Esophagus muscularis mucosa (tissue), 4 donors: ENCODE data around the gene NKTR. TPM values are rescaled to one million over a fixed set of nuclear protein-coding genes. Genes with fewer than 3 reads are reported as not detected.
A peak's percentile ranks its signal among the peaks of the same experiment; 100 is the strongest.
"Not testable (repeated sequence)": the region's sequence is repeated elsewhere in the genome, so short reads cannot be mapped to it uniquely, and the experiment has no call there.

ENCODE experiments used
- DNase-seq: peaks from one replicate; pipeline ENCODE4 v3.0.0-alpha.2; 2017; ENCODE audit errors: extremely low spot score
- H3K27ac ChIP-seq, 4 donors: fragments of 200-600 bp; sonication (generic); replicated peaks in 1 of 4; 1 replicate in 3 of 4; 2 replicates in 1 of 4; pipeline ENCODE4 v1.5.1; 2016 to 2019; ENCODE audit warnings: mild to moderate bottlenecking in 1 of 4
- H3K27me3 ChIP-seq, 4 donors: fragments of 200-600 bp; sonication (generic); one replicate each; pipeline versions ENCODE4 v1.5.1 to v1.6.0; 2016 to 2019
- H3K36me3 ChIP-seq, 4 donors: fragments of 200-600 bp; sonication (generic); one replicate each; pipeline ENCODE4 v1.5.1; 2016 to 2019
- H3K4me1 ChIP-seq, 4 donors: fragments of 200-600 bp; sonication (generic); one replicate each; pipeline ENCODE4 v1.5.1; 2016 to 2019
- H3K4me3 ChIP-seq, 4 donors: fragments of 200-600 bp; sonication (generic); 1 replicate in 2 of 4; 2 replicates in 2 of 4; pipeline ENCODE4 v1.5.1; 2016 to 2019; ENCODE audit warnings: mild to moderate bottlenecking in 4 of 4, moderate library complexity in 1 of 4
- H3K9me3 ChIP-seq, 4 donors: fragments of 200-600 bp; sonication (generic); 1 replicate in 3 of 4; 2 replicates in 1 of 4; pipeline ENCODE4 v1.5.1; 2016 to 2019
- CTCF ChIP-seq, 3 experiments: fragments of 200-600 bp in 2 of 3; fragments of 450-650 bp in 1 of 3; sonication (generic) in 2 of 3; IDR thresholded peaks; one replicate each; pipeline ENCODE4 v1.5.1; 2017 to 2019; ENCODE audit warnings: antibody characterized with exemption in 3 of 3, mild to moderate bottlenecking in 2 of 3, moderate library complexity in 1 of 3
- EP300 ChIP-seq: sonication (generic); formaldehyde crosslinking; IDR thresholded peaks from one replicate; pipeline ENCODE4 v1.6.1; 2017; ENCODE audit warnings: antibody characterized with exemption
- POLR2A ChIP-seq: fragments of 450-650 bp; IDR thresholded peaks from one replicate; pipeline ENCODE4 v1.6.1; 2017; ENCODE audit warnings: antibody characterized with exemption, moderate library complexity, mild to moderate bottlenecking, low read depth
- POLR2AphosphoS5 ChIP-seq, 2 donors: sonication (generic); formaldehyde crosslinking; IDR thresholded peaks; one replicate each; pipeline ENCODE4 v1.6.1; 2017; ENCODE audit warnings: antibody characterized with exemption in 2 of 2
- whole genome bisulfite sequencing: methylation state at CpG from one replicate; pipeline ENCODE4 v1.1.5; 2018; 5-methylcytosine and 5-hydroxymethylcytosine counted together
- intact Hi-C: fragments of 100-400 bp; cut with DNase I; formaldehyde crosslinking; loops from one replicate; pipeline ENCODE4 v1.15.1; 2023
- total RNA-seq, 4 donors: library from RNA; depleted of rRNA; stranded (reverse); fragments of >200 nt; gene quantifications; one replicate each; pipeline versions ENCODE4 v1.1.0 to v1.2.1, GENCODE V29; 2016

NKTR gene
- total RNA-seq, 4 donors from 2014 or later, result 24.7 to 73.1 (median 36.0) TPM

DNA sequence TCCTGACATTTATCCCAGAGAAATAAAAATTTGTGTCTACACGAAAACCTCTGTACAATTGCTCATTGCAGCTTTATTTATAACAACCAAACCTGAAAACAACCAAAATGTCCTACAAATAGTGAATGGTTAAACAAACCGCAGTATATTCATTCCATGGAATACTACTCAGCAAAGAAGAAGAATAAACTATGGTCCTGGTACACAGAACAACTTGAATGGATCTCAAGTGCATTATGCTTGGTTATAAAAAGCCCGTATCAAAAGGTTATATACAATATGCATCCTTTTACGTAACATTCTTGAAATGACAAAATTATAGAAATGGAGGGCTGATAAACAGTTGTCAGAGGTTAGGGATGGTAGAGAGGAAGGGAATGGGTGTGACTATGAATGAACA is 22.4 kb upstream of the NKTR start:
- DNase-seq, result no peak
- Histone ChIP-seq H3K36me3 (peaks cover 0 to 28% (median 14%) of the 10 kb centered on the region in 4 donors), H3K27me3 (no peaks in the 10 kb centered on the region), H3K4me1 (peaks cover 15 to 37% (median 28%) of the 10 kb centered on the region in 4 donors), H3K27ac (no peak overlapping the region), H3K4me3 (no peak overlapping the region), H3K9me3 (peaks cover 0 to 13% (median 3%) of the 10 kb centered on the region in 4 donors)
- 97% methylated on average over 4 of the region's 4 CpGs for WGBS
- TF ChIP-seq POLR2A (no peak), POLR2AphosphoS5 (IDR thresholded peaks at IDR 0.05) (no peak), CTCF (IDR thresholded peaks at IDR 0.05) (no peak), EP300 (no peak)
- intact Hi-C loops, result no loop called here

- peaks cover 0 to 17% (median 9%) of the 10 kb centered on the region in 4 donors for H3K36me3 ChIP-seq
- H3K9me3 ChIP-seq, H3K27me3 ChIP-seq, H3K4me3 ChIP-seq, intact Hi-C loops, DNase-seq, H3K27ac ChIP-seq: not testable (repeated sequence)
- peaks cover 15 to 37% (median 28%) of the 10 kb centered on the region in 4 donors for H3K4me1 ChIP-seq
- WGBS, result 99% methylated on average over 4 of the region's 4 CpGs
Measured at GRCh38 chr3:42579346-42579745, 21.1 kb upstream of the NKTR start.

GRCh38 chr3:42581400-42581708 is 19.1 kb upstream of the NKTR start:
- Histone ChIP-seq H3K36me3 (peaks cover 0 to 13% (median 5%) of the 10 kb centered on the region in 4 donors), H3K4me1 (peaks cover 15 to 37% (median 28%) of the 10 kb centered on the region in 4 donors), H3K27me3 (no peaks in the 10 kb centered on the region), H3K4me3 (peak overlapping the region; percentile 76 to 97 (median 82)), H3K9me3 (no peaks in the 10 kb centered on the region), H3K27ac (peak overlapping the region; percentile 87 to 93 (median 90))
- intact Hi-C loops, result loop anchor here (5.0 kb wide), 2 partner anchors 71 to 171 kb away; partner anchors contain the start of gene ZBTB47
- TF ChIP-seq POLR2AphosphoS5 (IDR thresholded peaks at IDR 0.05), result no peak
- no peak for TF ChIP-seq POLR2A
- under 1% methylated on average over 11 of the region's 11 CpGs for WGBS
- no peak for DNase-seq

DNA sequence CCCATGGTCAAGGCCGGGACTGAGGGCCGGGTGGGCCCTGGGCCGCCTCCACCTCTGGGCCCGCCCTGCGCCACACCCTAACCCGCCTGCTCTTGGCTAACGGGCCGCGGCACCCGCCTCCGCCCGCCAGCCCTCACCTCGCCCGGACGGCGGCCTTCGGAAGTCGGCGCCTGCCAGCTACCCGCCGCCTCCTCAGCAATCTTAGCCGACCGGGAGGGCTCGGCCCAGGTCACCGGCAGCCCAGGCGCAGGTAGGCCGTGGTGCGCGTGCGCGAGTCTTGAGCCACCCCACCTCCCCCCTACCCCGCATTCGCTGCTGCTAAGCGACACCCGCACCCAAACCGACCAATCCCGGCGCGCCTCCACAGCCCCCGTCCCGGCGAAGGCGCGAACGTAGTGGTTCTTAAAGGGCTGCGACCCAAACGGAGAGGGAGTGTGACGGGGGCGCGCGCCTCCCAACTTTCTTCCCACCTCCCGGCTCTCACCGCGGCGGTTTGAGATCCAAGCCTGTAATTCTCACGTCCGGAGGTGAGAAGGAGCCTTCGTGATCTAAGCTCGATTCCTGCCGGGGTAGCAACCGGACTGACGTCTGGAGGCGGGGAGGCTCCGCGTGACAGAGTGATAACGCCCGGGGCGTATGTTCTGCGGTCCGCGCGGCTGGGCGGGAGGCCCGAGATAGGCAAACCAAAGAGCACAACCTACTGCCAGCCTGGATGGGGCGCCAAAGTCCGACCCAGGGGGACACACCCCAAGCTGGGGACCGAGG is 18.6 kb upstream of the NKTR start, which contains the start of gene SEC22C:
Gene SEC22C (minus strand): TSS at position 259 of the 765 bp plus-strand sequence. CDS start 12,921 bp downstream, outside the sequence.
- Histone ChIP-seq H3K36me3 (peaks cover 0 to 13% (median 5%) of the 10 kb centered on the region in 4 donors), H3K27ac (peak within 1 kb of the TSS; percentile 87 to 93 (median 90)), H3K9me3 (no peaks in the 10 kb centered on the region), H3K4me1 (peaks cover 15 to 37% (median 28%) of the 10 kb centered on the region in 4 donors), H3K27me3 (no peaks in the 10 kb centered on the region), H3K4me3 (peak within 1 kb of the TSS; percentile 76 to 97 (median 82))
- TF ChIP-seq POLR2AphosphoS5 (IDR thresholded peaks at IDR 0.05), result peak; percentile 93 to 96
- no peak for TF ChIP-seq EP300
- TF ChIP-seq POLR2A, result peak; percentile 58
- TF ChIP-seq CTCF (IDR thresholded peaks at IDR 0.05), result peak in 2 of 3 experiments; percentile 21 to 26
- WGBS, result 3% methylated on average over 8 of the region's 77 CpGs
- DNase-seq, result peak; percentile 98
- intact Hi-C loops, result loop anchor here (5.0 kb wide), 2 partner anchors 70 to 170 kb away; partner anchors contain the start of gene ZBTB47

DNA sequence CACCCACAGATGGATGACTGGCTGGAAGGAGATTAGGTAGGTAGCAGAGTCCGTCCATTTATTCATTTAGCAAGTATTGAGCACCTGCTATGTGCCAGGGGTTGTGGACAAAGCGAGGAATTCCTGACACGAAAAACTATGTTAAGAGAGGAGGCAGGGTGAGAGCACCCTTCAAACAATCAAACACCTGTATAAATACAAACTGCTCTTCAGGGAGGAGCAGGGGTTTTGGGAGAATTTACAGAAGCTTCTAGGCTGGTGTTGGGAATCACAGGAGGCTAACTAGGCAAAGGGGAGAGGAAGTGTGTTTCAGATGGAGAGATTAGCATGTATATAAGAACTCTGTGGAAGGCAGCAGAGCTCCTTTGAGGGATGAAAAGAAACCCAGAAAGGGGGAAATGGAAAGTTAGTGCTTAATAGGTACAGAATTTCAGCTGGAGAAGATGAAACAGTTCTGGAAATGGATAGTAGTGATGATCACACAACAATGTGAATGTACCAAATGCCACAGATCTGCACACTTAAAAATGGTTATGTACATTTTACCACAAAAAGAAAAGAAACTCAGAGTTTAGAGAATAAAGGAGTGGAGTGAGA is 17.9 kb upstream of the NKTR start:
- 0% methylated on average over 3 of the region's 3 CpGs for WGBS
- Histone ChIP-seq H3K4me1 (peaks cover 15 to 37% (median 28%) of the 10 kb centered on the region in 4 donors), H3K27me3 (no peaks in the 10 kb centered on the region), H3K36me3 (peaks cover 0 to 13% (median 5%) of the 10 kb centered on the region in 4 donors), H3K4me3 (peak overlapping the region; percentile 76 to 97 (median 82)), H3K27ac (peak overlapping the region; percentile 87 to 93 (median 90)), H3K9me3 (no peaks in the 10 kb centered on the region)
- intact Hi-C loops, result loop anchor here (5.0 kb wide), 2 partner anchors 70 to 170 kb away; partner anchors contain the start of gene ZBTB47
- no peak for DNase-seq
- no peak for TF ChIP-seq CTCF (IDR thresholded peaks at IDR 0.05)
- no peak for TF ChIP-seq EP300
- no peak for TF ChIP-seq POLR2AphosphoS5 (IDR thresholded peaks at IDR 0.05)
- no peak for TF ChIP-seq POLR2A
